Mesenchymal stem cell (in vitro differentiated cells and primary cell): ENCODE measurements around the gene PDZK1. TPM values are rescaled to one million over a fixed set of nuclear protein-coding genes. Genes with fewer than 3 reads are reported as not detected.

Source experiments
- DNase-seq: peaks from one replicate; pipeline ENCODE4 v3.0.0-alpha.2; 2013
- H2AFZ ChIP-seq: one replicate; pipeline ENCODE4 v1.6.1; 2013; ENCODE audit warnings: low read depth, mild to moderate bottlenecking, control low read depth, inconsistent platforms, low read length, moderate library complexity
- H2AK5ac ChIP-seq: 2 replicates; pipeline ENCODE4 v1.6.1; 2013; ENCODE audit warnings: low read length, moderate library complexity, mild to moderate bottlenecking, inconsistent platforms; ENCODE audit not compliant: severe bottlenecking
- H2BK120ac ChIP-seq: one replicate; pipeline ENCODE4 v1.6.1; 2013; ENCODE audit warnings: low read depth, mild to moderate bottlenecking, inconsistent platforms, low read length, moderate library complexity
- H2BK12ac ChIP-seq, 2 experiments: one replicate each; pipeline ENCODE4 v1.6.1; 2013; ENCODE audit warnings: inconsistent platforms in 2 of 2, low read length in 2 of 2, mild to moderate bottlenecking in 2 of 2, moderate library complexity in 2 of 2, control low read depth in 1 of 2
- H2BK15ac ChIP-seq: one replicate; pipeline ENCODE4 v1.6.1; 2013; ENCODE audit warnings: mild to moderate bottlenecking, low read depth, inconsistent platforms; ENCODE audit not compliant: poor library complexity, severe bottlenecking
- H2BK5ac ChIP-seq: 2 replicates; pipeline ENCODE4 v1.6.1; 2013; ENCODE audit warnings: low read depth, mild to moderate bottlenecking, low read length, control low read depth, inconsistent platforms; ENCODE audit not compliant: poor library complexity, severe bottlenecking
- H3K14ac ChIP-seq, 2 experiments: one replicate each; pipeline ENCODE4 v1.6.1; 2013; ENCODE audit warnings: inconsistent platforms in 2 of 2, low read length in 2 of 2, control low read depth in 1 of 2, mild to moderate bottlenecking in 1 of 2, moderate library complexity in 1 of 2
- H3K18ac ChIP-seq, 2 experiments: one replicate each; pipeline ENCODE4 v1.6.1; 2013; ENCODE audit warnings: inconsistent platforms in 2 of 2, low read length in 2 of 2, control low read depth in 1 of 2, low read depth in 1 of 2, mild to moderate bottlenecking in 1 of 2
- H3K23ac ChIP-seq, 2 experiments: one replicate each; pipeline ENCODE4 v1.6.1; 2013; ENCODE audit warnings: inconsistent platforms in 2 of 2, low read length in 2 of 2, mild to moderate bottlenecking in 2 of 2, moderate library complexity in 2 of 2, control low read depth in 1 of 2
- H3K27ac ChIP-seq: 2 replicates; pipeline ENCODE4 v1.5.1; 2013; ENCODE audit warnings: mild to moderate bottlenecking, moderate library complexity, low read length, control low read depth, inconsistent platforms; ENCODE audit not compliant: poor library complexity, severe bottlenecking
- H3K27me3 ChIP-seq, 2 experiments: 2 replicates each; pipeline versions ENCODE4 v1.6.1 to v1.7.0; 2013; ENCODE audit warnings: low read length in 2 of 2, mild to moderate bottlenecking in 2 of 2, moderate library complexity in 2 of 2, control low read depth in 1 of 2, inconsistent platforms in 1 of 2; ENCODE audit not compliant: control insufficient read depth in 1 of 2, insufficient read depth in 1 of 2
- H3K36me3 ChIP-seq, 2 experiments: 2 replicates each; pipeline versions ENCODE4 v1.6.1 to v1.7.0; 2013; ENCODE audit warnings: low read length in 2 of 2, control low read depth in 1 of 2, inconsistent platforms in 1 of 2, low read depth in 1 of 2, mild to moderate bottlenecking in 1 of 2; ENCODE audit not compliant: insufficient read depth in 2 of 2, control insufficient read depth in 1 of 2
- H3K4ac ChIP-seq, 2 experiments: one replicate each; pipeline ENCODE4 v1.6.1; 2013; ENCODE audit warnings: inconsistent platforms in 2 of 2, low read length in 2 of 2, mild to moderate bottlenecking in 2 of 2, moderate library complexity in 2 of 2, control low read depth in 1 of 2, low read depth in 1 of 2
- H3K4me1 ChIP-seq: 2 replicates; pipeline ENCODE4 v1.6.1; 2013; ENCODE audit warnings: low read depth, low read length, control low read depth; ENCODE audit not compliant: control insufficient read depth, insufficient read depth
- H3K4me2 ChIP-seq: 2 replicates; pipeline ENCODE4 v1.6.1; 2013; ENCODE audit warnings: low read length, mild to moderate bottlenecking, inconsistent platforms; ENCODE audit not compliant: poor library complexity, severe bottlenecking
- H3K4me3 ChIP-seq, 2 experiments: 2 replicates each; pipeline versions ENCODE4 v1.5.1 to v1.7.0; 2013; ENCODE audit warnings: low read length in 2 of 2, mild to moderate bottlenecking in 2 of 2, control low read depth in 1 of 2, low read depth in 1 of 2; ENCODE audit not compliant: insufficient read depth in 1 of 2
- H3K79me1 ChIP-seq: replicated peaks from 2 replicates; pipeline ENCODE4 v1.6.1; 2013; ENCODE audit warnings: mild to moderate bottlenecking, control low read depth, low read length, inconsistent platforms; ENCODE audit not compliant: poor library complexity, severe bottlenecking
- H3K9ac ChIP-seq: 2 replicates; pipeline ENCODE4 v1.7.0; 2013; ENCODE audit warnings: mild to moderate bottlenecking, low read length, moderate library complexity
- H3K9me3 ChIP-seq: 2 replicates; pipeline ENCODE4 v1.7.0; 2013; ENCODE audit warnings: mild to moderate bottlenecking, low read length; ENCODE audit not compliant: control insufficient read depth
- H4K8ac ChIP-seq: one replicate; pipeline ENCODE4 v1.6.1; 2013; ENCODE audit warnings: inconsistent platforms, mild to moderate bottlenecking, low read length, moderate library complexity
- H4K91ac ChIP-seq: one replicate; pipeline ENCODE4 v1.6.1; 2013; ENCODE audit warnings: mild to moderate bottlenecking, low read length, inconsistent platforms
- WGBS: methylation state at CpG from one replicate; pipeline ENCODE4 v1.1.7; 2013; ENCODE audit warnings: mixed read lengths; 5-methylcytosine and 5-hydroxymethylcytosine counted together
- polyA plus RNA-seq, 2 experiments: library from polyadenylated mRNA; stranded (reverse); fragments of 200-250 nt; gene quantifications; one replicate each; pipeline ENCODE4 v1.2.3, GENCODE V29; 2013

The PDZK1 gene
- polyA plus RNA-seq (2013, experiment 1 of 2), result 0.07 TPM
- polyA plus RNA-seq (2013, experiment 2 of 2), result 0.21 TPM

GRCh38 chr1:145707183-145707867 is at the start of gene PDZK1:
Gene PDZK1, minus strand, starts transcription at chr1:145707368. Its CDS starts 19,347 bp downstream, at chr1:145688021.
- no peak within 1 kb of the TSS for H3K14ac ChIP-seq
- H4K8ac ChIP-seq, result no peak within 1 kb of the TSS
- no peak within 1 kb of the TSS for H3K4ac ChIP-seq
- no peak within 1 kb of the TSS for H3K9ac ChIP-seq
- no peak within 1 kb of the TSS for H2BK120ac ChIP-seq
- no peak within 1 kb of the TSS for H2BK5ac ChIP-seq
- no peak within 1 kb of the TSS for H2AFZ ChIP-seq
- H3K4me2 ChIP-seq, result no peak within 1 kb of the TSS
- WGBS, result 77% methylated on average over 9 of the region's 9 CpGs
- H2BK15ac ChIP-seq, result no peak within 1 kb of the TSS
- peak within 1 kb of the TSS; percentile 23 for H2AK5ac ChIP-seq
- no peak within 1 kb of the TSS for H3K23ac ChIP-seq
- H3K79me1 ChIP-seq, result no peaks in the 10 kb centered on the region
- DNase-seq, result no peak
- H3K9me3 ChIP-seq, result no peaks in the 10 kb centered on the region
- no peaks in the 10 kb centered on the region for H3K36me3 ChIP-seq
- H3K27ac ChIP-seq, result peak within 1 kb of the TSS; percentile 46
- H3K4me1 ChIP-seq, result peaks cover 23% of the 10 kb centered on the region
- H4K91ac ChIP-seq, result no peak within 1 kb of the TSS
- no peak within 1 kb of the TSS for H3K4me3 ChIP-seq
- no peak within 1 kb of the TSS for H3K18ac ChIP-seq
- H2BK12ac ChIP-seq, result no peak within 1 kb of the TSS
- H3K27me3 ChIP-seq, result no peaks in the 10 kb centered on the region

- Histone ChIP-seq H2BK12ac (peak overlapping the region in 1 of 2 experiments; percentile 45), H2BK5ac (peak overlapping the region; percentile 84), H3K36me3 (peaks cover 13 to 61% of the 10 kb centered on the region in 2 experiments), H3K4me1 (peaks cover 3% of the 10 kb centered on the region), H3K23ac (no peak overlapping the region), H2AK5ac (peak overlapping the region; percentile 57), H3K27ac (peak overlapping the region; percentile 90), H2AFZ (no peak overlapping the region), H3K4me2 (peak overlapping the region; percentile 37), H4K91ac (no peak overlapping the region), H3K4me3 (peak overlapping the region in 1 of 2 experiments; percentile 43), H4K8ac (peak overlapping the region; percentile 73), H3K27me3 (no peaks in the 10 kb centered on the region), H2BK120ac (no peak overlapping the region), H3K4ac (no peak overlapping the region), H3K79me1 (peaks cover 23% of the 10 kb centered on the region), H2BK15ac (no peak overlapping the region), H3K9me3 (no peaks in the 10 kb centered on the region), H3K9ac (peak overlapping the region; percentile 82), H3K14ac (no peak overlapping the region), H3K18ac (peak overlapping the region in 1 of 2 experiments; percentile 67)
- peak; percentile 61 for DNase-seq
- WGBS, result 53% methylated on average over 5 of the region's 5 CpGs
Observed at GRCh38 chr1:145751491-145752037, 44.4 kb upstream of the PDZK1 start.

- Histone ChIP-seq H3K27ac (no peak overlapping the region), H3K9me3 (no peaks in the 10 kb centered on the region), H2AFZ (no peak overlapping the region), H4K91ac (no peak overlapping the region), H3K4me2 (no peak overlapping the region), H3K4me1 (peaks cover 3% of the 10 kb centered on the region), H3K79me1 (peaks cover 19% of the 10 kb centered on the region), H4K8ac (no peak overlapping the region), H3K27me3 (no peaks in the 10 kb centered on the region), H3K36me3 (peaks cover 14 to 59% of the 10 kb centered on the region in 2 experiments), H2BK12ac (no peak overlapping the region), H3K4me3 (no peak overlapping the region), H2BK120ac (no peak overlapping the region), H3K23ac (no peak overlapping the region), H3K14ac (no peak overlapping the region), H2BK5ac (no peak overlapping the region), H2AK5ac (peak overlapping the region; percentile 35), H3K9ac (no peak overlapping the region), H3K18ac (no peak overlapping the region), H3K4ac (no peak overlapping the region), H2BK15ac (no peak overlapping the region)
- WGBS, result 74% methylated on average over 5 of the region's 5 CpGs
- DNase-seq, result no peak
Observed at GRCh38 chr1:145750426-145750825, 43.3 kb upstream of the PDZK1 start.

GRCh38 chr1:145747398-145748247 is 40.5 kb upstream of the PDZK1 start:
- H4K91ac ChIP-seq, result no peak overlapping the region
- WGBS, result 98% methylated on average over 8 of the region's 9 CpGs

More at GRCh38 chr1:145747398-145748247, 40.5 kb upstream of the PDZK1 start:
- Histone ChIP-seq H2BK5ac (no peak overlapping the region), H3K36me3 (peaks cover 22 to 74% of the 10 kb centered on the region in 2 experiments), H3K9me3 (no peaks in the 10 kb centered on the region), H2BK15ac (no peak overlapping the region), H2BK120ac (no peak overlapping the region), H2BK12ac (no peak overlapping the region), H3K18ac (no peak overlapping the region), H2AFZ (no peak overlapping the region), H4K8ac (no peak overlapping the region), H2AK5ac (no peak overlapping the region), H3K4me2 (no peak overlapping the region), H3K9ac (no peak overlapping the region), H3K23ac (no peak overlapping the region), H3K79me1 (peaks cover 18% of the 10 kb centered on the region), H3K27ac (no peak overlapping the region), H3K14ac (no peak overlapping the region), H3K27me3 (no peaks in the 10 kb centered on the region), H3K4ac (no peak overlapping the region), H3K4me1 (peaks cover 3% of the 10 kb centered on the region), H3K4me3 (no peak overlapping the region)
- no peak for DNase-seq
